Endothelial cell of umbilical vein (primary cell): Measurements from ENCODE around the gene PHAF1. TPM values are rescaled to one million over a fixed set of nuclear protein-coding genes. Genes with fewer than 3 reads are reported as not detected.

Source experiments
- BruUV-seq: library from RNA; stranded (reverse); fragments of 400-500 nt; replicated peaks from 2 replicates; lab custom pipeline; 2021; lab: Mats Ljungman, UMichigan
- CTCF ChIA-PET: fragments of 300-600, 350-600 bp; sonication (Branson Sonifier 250); formaldehyde crosslinking; loops from one replicate; lab custom pipeline; 2021; ENCODE audit warnings: antibody characterized with exemption, inconsistent platforms; lab: Charles Lee
- POLR2A ChIA-PET: fragments of 300-600, 350-600 bp; sonication (Branson Sonifier 250); formaldehyde crosslinking; loops from one replicate; lab custom pipeline; 2021; ENCODE audit warnings: antibody characterized with exemption, inconsistent platforms; lab: Charles Lee
- DNase-seq: peaks from one replicate; pipeline ENCODE4 v3.0.0-alpha.2; 2011; ENCODE audit warnings: low read depth, low spot score
- FAIRE-seq: peaks from 2 replicates; lab custom pipeline; 2011; peaks lifted over from hg19 to GRCh38; lab: Jason Lieb, UNC
- H2AFZ ChIP-seq: 2 replicates; pipeline ENCODE4 v1.6.0; 2012; ENCODE audit warnings: low read depth, low read length, control low read depth, inconsistent platforms
- H3K27ac ChIP-seq: 2 replicates; pipeline ENCODE4 v1.5.1; 2011; ENCODE audit warnings: low read depth, mild to moderate bottlenecking, control low read depth, low read length, moderate library complexity; ENCODE audit not compliant: insufficient read depth
- H3K27me3 ChIP-seq, 2 experiments: 2 replicates each; pipeline versions ENCODE4 v1.6.0 to v1.6.1; 2011; ENCODE audit warnings: low read length in 2 of 2, mixed read lengths in 1 of 2; ENCODE audit not compliant: control insufficient read depth in 2 of 2, insufficient read depth in 2 of 2
- H3K36me3 ChIP-seq, 2 experiments: 2 replicates in 1 of 2; 3 replicates in 1 of 2; pipeline ENCODE4 v1.5.1; 2011; ENCODE audit warnings: low read length in 2 of 2, mild to moderate bottlenecking in 1 of 2, moderate library complexity in 1 of 2; ENCODE audit not compliant: control insufficient read depth in 2 of 2, insufficient read depth in 2 of 2; ENCODE audit errors: extremely low read depth in 1 of 2
- H3K4me1 ChIP-seq: 3 replicates; pipeline ENCODE4 v1.5.1; 2011; ENCODE audit warnings: mild to moderate bottlenecking, low read length; ENCODE audit not compliant: control insufficient read depth, insufficient read depth; ENCODE audit errors: extremely low read depth
- H3K4me2 ChIP-seq: 2 replicates; pipeline ENCODE4 v1.6.1; 2011; ENCODE audit warnings: low read length, control low read depth, mixed read lengths; ENCODE audit not compliant: insufficient read depth
- H3K4me3 ChIP-seq, 3 experiments: fragments of 200-600 bp in 1 of 3; sonication (generic), shearing (Covaris generic) in 1 of 3; replicated peaks in 1 of 3; 2 replicates each; pipeline ENCODE4 v1.5.1; 2011 to 2016; ENCODE audit warnings: control low read depth in 3 of 3, low read length in 3 of 3, mild to moderate bottlenecking in 2 of 3, inconsistent platforms in 1 of 3, low read depth in 1 of 3, moderate library complexity in 1 of 3; ENCODE audit not compliant: insufficient read depth in 1 of 3
- H3K79me2 ChIP-seq: 2 replicates; pipeline ENCODE4 v1.6.0; 2012; ENCODE audit warnings: low read length, inconsistent platforms; ENCODE audit not compliant: control insufficient read depth, insufficient read depth
- H3K9ac ChIP-seq: replicated peaks from 2 replicates; pipeline ENCODE3; 2011; ENCODE audit warnings: low read length, control low read depth; ENCODE audit not compliant: insufficient read depth; ENCODE audit errors: extremely low read depth
- H3K9me1 ChIP-seq: replicated peaks from 3 replicates; pipeline ENCODE4 v1.6.0; 2011; ENCODE audit warnings: mild to moderate bottlenecking, low read length; ENCODE audit not compliant: control insufficient read depth, insufficient read depth; ENCODE audit errors: extremely low read depth
- H3K9me3 ChIP-seq: replicated peaks from 2 replicates; pipeline ENCODE4 v1.5.1; 2012; ENCODE audit warnings: low read length, inconsistent platforms; ENCODE audit not compliant: control insufficient read depth, insufficient read depth
- H4K20me1 ChIP-seq: replicated peaks from 2 replicates; pipeline ENCODE3; 2011; ENCODE audit warnings: mild to moderate bottlenecking, low read length; ENCODE audit not compliant: control insufficient read depth, insufficient read depth; ENCODE audit errors: extremely low read depth
- CTCF ChIP-seq, 2 donors: IDR thresholded peaks; 1 replicate in 1 of 2; 2 replicates in 1 of 2; pipeline ENCODE4 v1.5.1; 2011; ENCODE audit warnings: low read length in 2 of 2, mild to moderate bottlenecking in 2 of 2, moderate library complexity in 2 of 2, control low read depth in 1 of 2, inconsistent platforms in 1 of 2, low read depth in 1 of 2; ENCODE audit not compliant: insufficient read depth in 1 of 2; ENCODE audit errors: extremely low read depth in 1 of 2
- EZH2 ChIP-seq: IDR thresholded peaks from 2 replicates; pipeline ENCODE4 v1.6.1; 2012; ENCODE audit warnings: borderline replicate concordance, low read depth, mild to moderate bottlenecking, moderate library complexity, low read length, inconsistent platforms; ENCODE audit not compliant: severe bottlenecking
- FOS ChIP-seq: IDR thresholded peaks from 2 replicates; pipeline ENCODE4 v1.6.1; 2011; ENCODE audit warnings: mild to moderate bottlenecking, low read length, moderate library complexity, borderline replicate concordance; ENCODE audit not compliant: insufficient read depth
- GATA2 ChIP-seq: IDR thresholded peaks from 2 replicates; pipeline ENCODE4 v1.7.0; 2011; ENCODE audit warnings: low read depth, mild to moderate bottlenecking, moderate library complexity, mixed read lengths, low read length; ENCODE audit not compliant: insufficient read length, insufficient read depth
- JUN ChIP-seq: IDR thresholded peaks from 2 replicates; pipeline ENCODE4 v1.6.1; 2011; ENCODE audit warnings: borderline replicate concordance, low read depth; ENCODE audit not compliant: insufficient read length, insufficient read depth
- MYC ChIP-seq: IDR thresholded peaks from one replicate; pipeline ENCODE4 v1.6.1; 2011; ENCODE audit warnings: mild to moderate bottlenecking, low read depth, low read length
- POLR2A ChIP-seq: IDR thresholded peaks from 2 replicates; pipeline ENCODE4 v1.6.1; 2012; ENCODE audit warnings: low read depth, mild to moderate bottlenecking, control low read depth, low read length
- POLR2AphosphoS5 ChIP-seq: IDR thresholded peaks from 2 replicates; pipeline ENCODE4 v1.6.1; 2012; ENCODE audit warnings: low read depth, mild to moderate bottlenecking, control low read depth, low read length, moderate library complexity; ENCODE audit not compliant: insufficient read depth
- dilution Hi-C: fragments of 300-500 bp; cut with MboI; formaldehyde crosslinking; loops from one replicate; pipeline ENCODE4 v1.15.0; 2019; ENCODE audit warnings: low sequenced_read_pairs; ENCODE audit not compliant: extremely low pct_ligation_motif_present
- intact Hi-C: fragments of 100-400 bp; cut with micrococcal nuclease; formaldehyde crosslinking; loops from one replicate; pipeline ENCODE4 v1.10.0; 2022
- polyA plus RNA-seq, 4 experiments: library from polyadenylated mRNA; depleted of rRNA in 3 of 4; stranded (reverse) in 3 of 4; unstranded in 1 of 4; fragments of >200 nt; gene quantifications; 2 replicates each; pipeline versions ENCODE4 v1.2.1 to v1.2.3, GENCODE V29; 2011 to 2012; ENCODE audit warnings: missing spikeins in 1 of 4
- total RNA-seq: library from RNA; stranded (reverse); gene quantifications from 2 replicates; pipeline ENCODE4 v1.2.3, GENCODE V29; 2021
- TF ChIP-seq, protein P1 (sequence below): IDR thresholded peaks from 2 replicates; pipeline ENCODE4 v1.6.1; 2011; ENCODE audit not compliant: insufficient read depth, insufficient read length

Gene PHAF1
- total and polyA plus RNA-seq, 2 donors (not counting 3 experiments of a cell fraction or from before 2014, with no cell fraction given), result 18.5 to 21.9 TPM

GRCh38 chr16:67063008-67063407, 46.7 kb upstream of the PHAF1 start:
- no peak overlapping the region for H3K4me3 ChIP-seq
- H3K27ac ChIP-seq, result no peak overlapping the region
- peaks cover 91% of the 10 kb centered on the region for H3K79me2 ChIP-seq
- dilution Hi-C loops, result no loop called here
- ChIA-PET CTCF (interaction anchor here (1.1 to 1.2 kb wide), 2 partner anchors 45 to 92 kb away, joined by 3 read pairs; no protein-coding TSS in a partner anchor), POLR2A (no interaction called here)
- H3K4me1 ChIP-seq, result no peaks in the 10 kb centered on the region
- peaks cover 2 to 5% of the 10 kb centered on the region in 2 experiments for H3K36me3 ChIP-seq
- H3K9me1 ChIP-seq, result no peaks in the 10 kb centered on the region
- no peak overlapping the region for H3K4me2 ChIP-seq
- no peaks in the 10 kb centered on the region for H3K9me3 ChIP-seq
- intact Hi-C loops, result no loop called here
- FAIRE-seq, result no peak
- no peak overlapping the region for H2AFZ ChIP-seq
- H3K27me3 ChIP-seq, result no peaks in the 10 kb centered on the region
- no peak for DNase-seq
- peaks cover 4% of the 10 kb centered on the region for H4K20me1 ChIP-seq
- H3K9ac ChIP-seq, result no peak overlapping the region
- BruUV-seq, result no TSS peak
- TF ChIP-seq POLR2A, result no peak
- no peak for TF ChIP-seq POLR2AphosphoS5
- no peak for TF ChIP-seq EZH2
- TF ChIP-seq, protein P1, sequence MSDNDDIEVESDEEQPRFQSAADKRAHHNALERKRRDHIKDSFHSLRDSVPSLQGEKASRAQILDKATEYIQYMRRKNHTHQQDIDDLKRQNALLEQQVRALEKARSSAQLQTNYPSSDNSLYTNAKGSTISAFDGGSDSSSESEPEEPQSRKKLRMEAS, result no peak
- no peak for TF ChIP-seq GATA2
- TF ChIP-seq MYC, result no peak
- no peak for TF ChIP-seq FOS
- TF ChIP-seq CTCF (IDR thresholded peaks at IDR 0.05; ENCODE audit: extremely low read depth in 1 of 2, insufficient read depth in 1 of 2, low read depth in 1 of 2, low read length in 2 of 2), result no peak
- TF ChIP-seq JUN, result no peak
